NCI-H1105 (cell line): ENCODE data around the gene FBXL7.

ENCODE experiments used
- DNase-seq: peaks from one replicate; lab custom pipeline; 2025; lab: John Stamatoyannopoulos, UW

Gene FBXL7

DNA sequence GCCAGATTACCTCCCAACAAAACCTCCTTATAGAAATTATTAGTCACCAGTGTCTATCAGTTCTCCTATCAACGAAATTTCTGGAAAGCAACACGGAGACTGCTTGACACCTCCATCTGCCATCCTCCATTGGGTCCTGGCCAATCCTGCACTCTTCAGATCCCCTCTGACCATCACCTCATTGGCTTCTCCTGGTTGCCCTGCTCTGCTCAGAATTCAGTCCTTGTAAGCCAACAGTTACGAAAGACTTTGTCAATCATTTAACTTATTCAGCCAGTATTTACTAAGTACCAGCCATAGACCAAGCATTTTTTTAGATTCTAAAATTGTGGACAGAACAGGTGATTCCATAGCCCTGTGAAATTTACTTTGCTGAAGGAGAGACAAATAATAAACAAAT is 451.1 kb downstream of the FBXL7 start:
- no peak for DNase-seq

- DNase-seq: no peak
Observed at GRCh38 chr5:15951550-15951949, 451.6 kb downstream of the FBXL7 start.

GRCh38 chr5:15956622-15957021 is 456.6 kb downstream of the FBXL7 start:
- DNase-seq: no peak

GRCh38 chr5:15957124-15957523 is 457.1 kb downstream of the FBXL7 start:
- DNase-seq: no peak

- DNase-seq: no peak
Observed at GRCh38 chr5:15959370-15960164, 459.6 kb downstream of the FBXL7 start.

DNA sequence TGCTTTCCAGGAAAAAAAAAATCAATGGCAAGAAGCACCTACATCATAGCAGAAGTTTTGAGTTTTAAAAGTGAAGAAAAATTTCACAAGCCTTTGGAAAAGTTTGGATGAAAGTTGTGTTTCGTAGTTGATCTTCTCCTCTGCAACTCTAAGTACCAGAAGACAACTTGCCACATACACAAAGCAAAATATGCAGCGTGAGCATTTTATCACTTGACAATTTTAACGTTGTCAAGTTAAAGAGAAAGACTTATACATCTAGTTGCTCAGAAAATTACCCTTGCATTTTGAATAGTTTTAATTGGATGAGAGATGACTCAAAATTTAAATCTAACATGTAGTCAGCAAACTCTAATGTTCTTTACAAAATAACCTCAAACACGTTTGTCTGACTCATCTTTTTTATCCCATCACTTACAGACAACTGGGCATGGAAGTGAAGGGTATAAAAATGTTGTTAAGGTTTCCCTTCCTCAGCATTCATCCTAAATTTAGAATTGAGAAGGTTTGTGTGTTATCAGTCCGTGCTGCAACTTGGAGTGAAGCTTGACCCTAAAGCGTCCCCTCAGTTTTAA is 466.2 kb downstream of the FBXL7 start:
- DNase-seq: no peak

- no peak for DNase-seq
Observed at GRCh38 chr5:15966651-15967050, 466.7 kb downstream of the FBXL7 start.

DNA sequence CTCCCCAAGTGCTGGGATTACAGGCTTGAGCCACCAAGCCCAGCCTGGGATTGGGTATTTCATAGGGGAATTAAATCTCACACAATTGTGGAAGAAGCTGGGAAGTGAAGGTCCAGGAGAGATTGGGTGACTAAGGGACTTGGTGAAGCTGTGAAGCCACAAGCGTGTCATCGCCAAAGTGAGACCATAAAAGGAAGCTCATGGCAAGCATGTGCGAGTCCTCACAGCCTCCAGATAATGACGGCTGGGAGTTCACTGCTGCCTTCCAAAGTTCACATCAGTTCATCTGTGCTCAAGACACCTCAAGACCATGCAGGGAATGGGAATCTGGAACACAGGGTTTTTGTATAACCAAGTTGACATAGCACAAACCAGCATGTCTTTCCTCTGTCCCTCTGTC is 469.0 kb downstream of the FBXL7 start:
- DNase-seq: no peak

DNA sequence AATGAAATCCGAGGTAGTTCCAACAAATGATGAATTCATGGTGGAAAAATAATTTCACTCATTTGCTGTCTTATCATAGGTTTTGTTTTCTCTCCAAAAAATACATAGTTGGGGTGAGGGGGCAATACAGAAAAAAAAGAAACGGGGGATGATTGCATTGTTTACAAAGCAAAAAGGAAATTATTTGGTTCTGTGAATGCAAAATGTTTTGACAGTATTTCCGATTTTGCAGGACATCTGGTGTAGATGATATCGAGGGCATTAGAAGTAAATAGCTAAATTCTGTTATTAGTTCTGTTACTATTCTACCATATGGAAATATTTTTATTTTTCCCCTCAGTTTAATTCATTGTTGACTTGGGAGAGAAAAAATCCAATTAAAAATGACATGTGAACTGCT is 477.9 kb downstream of the FBXL7 start:
- DNase-seq: no peak

DNA sequence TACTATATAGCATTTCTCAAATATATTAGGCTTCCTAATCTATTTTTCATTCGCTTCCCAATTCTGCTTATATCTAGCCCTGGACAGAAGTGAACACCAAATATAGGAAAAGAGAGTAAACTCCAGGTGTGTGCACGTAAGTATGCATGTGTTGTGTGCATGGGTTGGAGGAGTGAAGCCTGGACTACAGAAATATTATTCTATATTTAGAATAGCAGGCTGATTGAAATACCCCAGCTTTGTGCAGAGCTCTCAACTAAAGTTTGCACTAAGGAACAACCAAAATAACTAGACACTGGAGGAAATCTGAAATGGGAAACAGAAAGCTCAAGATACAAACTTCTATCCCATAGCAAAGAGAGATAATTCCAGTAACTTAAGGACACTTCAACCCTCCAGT is 480.9 kb downstream of the FBXL7 start:
- no peak for DNase-seq

DNA sequence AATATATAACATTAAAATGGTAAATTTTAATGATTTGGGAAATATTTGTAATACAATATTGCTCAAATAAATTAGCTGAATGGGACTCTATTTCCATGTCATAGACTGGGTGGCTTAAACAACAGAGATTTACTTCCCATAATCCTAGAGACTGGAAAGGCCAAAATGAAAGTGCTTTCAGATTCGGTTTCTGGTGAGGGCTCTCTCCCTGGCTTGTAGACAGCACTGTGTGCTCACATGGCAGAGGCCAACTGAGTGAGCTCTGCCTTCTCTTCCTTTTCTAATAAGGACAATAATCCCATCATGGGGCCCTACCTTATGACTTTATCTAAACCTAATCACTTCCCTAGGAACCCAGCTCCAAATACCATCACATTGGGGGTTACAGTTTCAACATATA is 483.4 kb downstream of the FBXL7 start:
- DNase-seq: no peak
